Kidney (tissue), 14 donors: ENCODE results near the gene GAS7. TPM values are rescaled to one million over a fixed set of nuclear protein-coding genes. Genes with fewer than 3 reads are reported as not detected.

Source experiments
- DNase-seq, 5 donors: peaks; one replicate each; pipeline ENCODE4 v3.0.0-alpha.2; 2013 to 2020
- FAIRE-seq: peaks from 2 replicates; lab custom pipeline; 2012; peaks lifted over from hg19 to GRCh38; lab: Jason Lieb, UNC
- H3K27ac ChIP-seq, 2 donors: one replicate each; pipeline ENCODE4 v1.7.0; 2013; ENCODE audit warnings: low read depth in 2 of 2, low read length in 2 of 2, inconsistent platforms in 1 of 2
- H3K27me3 ChIP-seq: one replicate; pipeline ENCODE4 v1.7.1; 2013; ENCODE audit warnings: low read length, inconsistent platforms; ENCODE audit not compliant: control insufficient read depth, insufficient read depth
- H3K36me3 ChIP-seq, 3 donors: one replicate each; pipeline versions ENCODE4 v1.7.0 to v1.7.1; 2013; ENCODE audit warnings: low read length in 3 of 3, control low read depth in 1 of 3, inconsistent platforms in 1 of 3; ENCODE audit not compliant: insufficient read depth in 3 of 3, control insufficient read depth in 2 of 3
- H3K4me1 ChIP-seq, 3 donors: one replicate each; pipeline versions ENCODE4 v1.7.0 to v1.7.1; 2013; ENCODE audit warnings: low read length in 3 of 3, inconsistent platforms in 1 of 3, low read depth in 1 of 3; ENCODE audit not compliant: control insufficient read depth in 2 of 3, insufficient read depth in 2 of 3
- H3K4me3 ChIP-seq, 3 donors: one replicate each; pipeline versions ENCODE4 v1.7.0 to v1.8.1; 2013; ENCODE audit warnings: low read length in 3 of 3, control low read depth in 1 of 3, inconsistent platforms in 1 of 3
- H3K9ac ChIP-seq, 3 donors: one replicate each; pipeline versions ENCODE4 v1.7.0 to v1.7.1; 2013; ENCODE audit warnings: low read length in 3 of 3, control low read depth in 1 of 3, inconsistent platforms in 1 of 3
- H3K9me3 ChIP-seq, 3 donors: one replicate each; pipeline versions ENCODE4 v1.7.0 to v1.7.1; 2013; ENCODE audit warnings: low read length in 3 of 3, control low read depth in 1 of 3, inconsistent platforms in 1 of 3; ENCODE audit not compliant: control insufficient read depth in 2 of 3, insufficient read depth in 1 of 3
- CTCF ChIP-seq: IDR thresholded peaks from 3 replicates; pipeline ENCODE4 v1.5.1; 2012; ENCODE audit warnings: mild to moderate bottlenecking, moderate library complexity, borderline replicate concordance; ENCODE audit not compliant: insufficient read depth; ENCODE audit errors: extremely low read depth
- intact Hi-C: fragments of 100-400 bp; cut with DNase I; formaldehyde crosslinking; loops from one replicate; pipeline ENCODE4 v1.11.1; 2022
- polyA plus RNA-seq: library from polyadenylated mRNA; stranded (reverse); fragments of 350-450 nt; fragmentation: Illumina TruSeq; extraction: RNeasy Lipid Tissue Mini Kit (QIAGEN cat#74804); gene quantifications from one replicate; pipeline ENCODE4 v1.2.3, GENCODE V29; 2014; ENCODE audit warnings: low read depth, low replicate concordance; ENCODE audit not compliant: insufficient read depth
- total RNA-seq: library from RNA; stranded (reverse); fragmentation: NEBNext Ultra II Directional; extraction: Animal tissue kit (Norgen Biotek cat#: 25700); gene quantifications from one replicate; pipeline ENCODE4 v1.2.1, GENCODE V29; 2021
- donor health status: control.
- donor health status: control.
- donor health status: control.
- donor health status: control.
- donor health status: control.
- donor health status: DM: yes; HTN: yes; CAD: no.
- donor health status: Normal renal cell carcinoma (clear cell type).

Gene GAS7
- total and polyA plus RNA-seq, 2 donors from 2014 or later, result 1.1 to 20.5 TPM

- DNase-seq, result peak in 1 of 5 donors; percentile 80
- no peak for TF ChIP-seq CTCF
Observed at GRCh38 chr17:10119203-10120108, 79.0 kb downstream of the GAS7 start.

GRCh38 chr17:10118788-10119130 is 79.6 kb downstream of the GAS7 start:
- FAIRE-seq, result no peak

More at GRCh38 chr17:10119203-10120108, 79.0 kb downstream of the GAS7 start:
- FAIRE-seq, result no peak
- no peaks in the 10 kb centered on the region for H3K36me3 ChIP-seq
- no peaks in the 10 kb centered on the region for H3K27me3 ChIP-seq
- intact Hi-C loops, result no loop called here
- no peak overlapping the region for H3K27ac ChIP-seq
- no peaks in the 10 kb centered on the region for H3K9me3 ChIP-seq
- no peak overlapping the region for H3K9ac ChIP-seq
- no peaks in the 10 kb centered on the region for H3K4me1 ChIP-seq
- H3K4me3 ChIP-seq, result no peak overlapping the region

GRCh38 chr17:10117581-10118001 is 80.8 kb downstream of the GAS7 start:
- intact Hi-C loops, result no loop called here
- Histone ChIP-seq H3K27me3 (no peaks in the 10 kb centered on the region), H3K4me1 (peaks cover 0 to 2% (median 0%) of the 10 kb centered on the region in 3 donors), H3K36me3 (no peaks in the 10 kb centered on the region), H3K27ac (no peak overlapping the region), H3K9me3 (no peaks in the 10 kb centered on the region), H3K9ac (no peak overlapping the region), H3K4me3 (no peak overlapping the region)
- DNase-seq (no peak), FAIRE-seq (no peak)
- no peak for TF ChIP-seq CTCF

More at GRCh38 chr17:10118788-10119130, 79.6 kb downstream of the GAS7 start:
- Histone ChIP-seq H3K4me1 (peaks cover 0 to 2% (median 0%) of the 10 kb centered on the region in 3 donors), H3K4me3 (no peak overlapping the region), H3K27me3 (no peaks in the 10 kb centered on the region), H3K27ac (no peak overlapping the region), H3K36me3 (no peaks in the 10 kb centered on the region), H3K9ac (no peak overlapping the region), H3K9me3 (no peaks in the 10 kb centered on the region)
- no peak for DNase-seq
- TF ChIP-seq CTCF, result no peak
- intact Hi-C loops, result no loop called here
